Measurements from ENCODE around the gene LRPAP1. TPM values are rescaled to one million over a fixed set of nuclear protein-coding genes. Genes with fewer than 3 reads are reported as not detected.

LRPAP1 gene
- total RNA-seq, 1 donor from 2014 or later = 297 TPM

- peaks cover 18% of the 10 kb centered on the region for H3K4me1 ChIP-seq
- TF ChIP-seq CTCF (IDR thresholded peaks at IDR 0.05; ENCODE audit: borderline replicate concordance) = no peak
- H3K27ac ChIP-seq (replicated peaks) = no peak overlapping the region
- peaks cover 73% of the 10 kb centered on the region for H3K36me3 ChIP-seq
- no peak for DNase-seq
- no peaks in the 10 kb centered on the region for H3K9me3 ChIP-seq (replicated peaks)
- no peaks in the 10 kb centered on the region for H3K27me3 ChIP-seq (ENCODE audit: low read depth)
- H3K4me3 ChIP-seq = no peak overlapping the region
- intact Hi-C loops (cut with micrococcal nuclease) = no loop called here
Observed at GRCh38 chr4:3524349-3524748, 7.9 kb downstream of the LRPAP1 start.

GRCh38 chr4:3523628-3524221 is 8.5 kb downstream of the LRPAP1 start:
- no peak overlapping the region for H3K27ac ChIP-seq (replicated peaks)
- no peak for DNase-seq
- no peaks in the 10 kb centered on the region for H3K9me3 ChIP-seq (replicated peaks)
- H3K4me1 ChIP-seq = peaks cover 14% of the 10 kb centered on the region
- intact Hi-C loops (cut with micrococcal nuclease) = no loop called here
- peaks cover 75% of the 10 kb centered on the region for H3K36me3 ChIP-seq
- TF ChIP-seq CTCF (IDR thresholded peaks at IDR 0.05; ENCODE audit: borderline replicate concordance) = no peak
- H3K4me3 ChIP-seq = no peak overlapping the region
- H3K27me3 ChIP-seq (ENCODE audit: low read depth) = no peaks in the 10 kb centered on the region

- intact Hi-C loops (cut with micrococcal nuclease) = no loop called here
- TF ChIP-seq CTCF (IDR thresholded peaks at IDR 0.05; ENCODE audit: borderline replicate concordance) = no peak
- Histone ChIP-seq H3K4me1 (peaks cover 8% of the 10 kb centered on the region), H3K9me3 (replicated peaks) (no peaks in the 10 kb centered on the region), H3K36me3 (peaks cover 75% of the 10 kb centered on the region), H3K4me3 (no peak overlapping the region), H3K27ac (replicated peaks) (no peak overlapping the region), H3K27me3 (ENCODE audit: low read depth) (no peaks in the 10 kb centered on the region)
- DNase-seq = no peak
Observed at GRCh38 chr4:3523146-3523627, 9.0 kb downstream of the LRPAP1 start.

- Histone ChIP-seq H3K9me3 (replicated peaks) (no peaks in the 10 kb centered on the region), H3K27me3 (ENCODE audit: low read depth) (no peaks in the 10 kb centered on the region), H3K27ac (replicated peaks) (no peak overlapping the region), H3K4me3 (no peak overlapping the region), H3K4me1 (peaks cover 3% of the 10 kb centered on the region), H3K36me3 (peaks cover 79% of the 10 kb centered on the region)
- no peak for TF ChIP-seq CTCF (IDR thresholded peaks at IDR 0.05; ENCODE audit: borderline replicate concordance)
- intact Hi-C loops (cut with micrococcal nuclease) = no loop called here
- no peak for DNase-seq
Observed at GRCh38 chr4:3522651-3523050, 9.6 kb downstream of the LRPAP1 start.

GRCh38 chr4:3522326-3522640 is 9.9 kb downstream of the LRPAP1 start:
- H3K4me3 ChIP-seq = no peak overlapping the region
- no peaks in the 10 kb centered on the region for H3K4me1 ChIP-seq
- no peak for DNase-seq
- no peaks in the 10 kb centered on the region for H3K9me3 ChIP-seq (replicated peaks)
- H3K27me3 ChIP-seq (ENCODE audit: low read depth) = no peaks in the 10 kb centered on the region
- intact Hi-C loops (cut with micrococcal nuclease) = no loop called here
- no peak for TF ChIP-seq CTCF (IDR thresholded peaks at IDR 0.05; ENCODE audit: borderline replicate concordance)
- peaks cover 82% of the 10 kb centered on the region for H3K36me3 ChIP-seq
- H3K27ac ChIP-seq (replicated peaks) = no peak overlapping the region
